ENCODE measurements around the gene GNB5.

- no peak for TF ChIP-seq CTCF (conservative IDR thresholded peaks at IDR 0.05)
- TF ChIP-seq ZFX (IDR thresholded peaks at IDR 0.05), result no peak
Observed at GRCh38 chr15:52113235-52113634, 78.0 kb downstream of the GNB5 start.
